Activated naive CD4-positive, alpha-beta T cell treated with anti-CD3 and anti-CD28 coated beads, Interleukin-2, amount 50 U/mL, for 16 hours (primary cell): ENCODE data around the gene TP53TG5.
"Not testable (repeated sequence)": the region's sequence is repeated elsewhere in the genome, so short reads cannot be mapped to it uniquely, and the experiment has no call there.

Experiments used
- DNase-seq: peaks from one replicate; pipeline ENCODE4 v3.0.0-alpha.2; 2020

TP53TG5 gene

DNA sequence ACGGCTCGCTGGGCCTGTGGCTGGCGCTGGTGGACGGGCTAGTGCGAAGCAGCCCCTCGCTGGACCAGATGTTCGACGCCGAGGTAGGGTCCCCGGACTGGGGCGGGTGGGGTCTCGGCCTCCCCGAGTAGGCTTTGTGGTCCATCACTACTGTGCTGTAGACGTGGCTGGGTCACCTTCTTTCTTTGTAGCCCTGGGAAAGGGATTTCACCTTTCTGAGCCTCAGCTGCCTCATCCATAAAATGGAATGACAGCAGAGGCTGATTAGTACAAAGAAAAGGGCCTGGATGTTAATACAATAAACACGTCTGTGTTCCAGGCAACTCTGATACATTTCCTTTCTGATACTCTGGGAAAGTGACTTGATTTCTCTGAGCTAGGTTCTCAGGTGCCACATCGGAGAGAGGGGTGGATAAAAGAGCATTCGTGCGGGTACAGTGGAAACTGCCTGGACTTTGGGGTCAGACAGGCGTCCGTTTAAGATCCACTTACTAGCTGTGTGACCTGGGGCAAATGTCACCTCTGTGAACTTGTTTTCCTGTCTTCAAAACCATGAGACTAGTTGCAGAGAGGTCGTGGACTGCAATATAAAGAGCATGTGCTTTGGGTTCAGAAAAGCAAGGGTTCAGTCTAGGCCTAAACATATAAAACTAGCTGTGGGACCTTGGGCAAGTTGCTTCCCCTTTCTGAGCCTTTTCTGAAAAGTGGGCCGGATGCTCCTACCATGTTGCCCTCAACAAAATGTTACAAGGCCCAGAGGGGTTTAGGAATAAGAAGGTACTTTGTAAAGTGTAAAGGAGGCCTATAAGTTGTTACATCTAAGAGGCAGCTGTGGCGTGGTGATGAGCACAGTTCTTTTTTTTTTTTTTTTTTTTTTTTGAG lies 14.3 kb downstream of the TP53TG5 start:
- no peak for DNase-seq

DNA sequence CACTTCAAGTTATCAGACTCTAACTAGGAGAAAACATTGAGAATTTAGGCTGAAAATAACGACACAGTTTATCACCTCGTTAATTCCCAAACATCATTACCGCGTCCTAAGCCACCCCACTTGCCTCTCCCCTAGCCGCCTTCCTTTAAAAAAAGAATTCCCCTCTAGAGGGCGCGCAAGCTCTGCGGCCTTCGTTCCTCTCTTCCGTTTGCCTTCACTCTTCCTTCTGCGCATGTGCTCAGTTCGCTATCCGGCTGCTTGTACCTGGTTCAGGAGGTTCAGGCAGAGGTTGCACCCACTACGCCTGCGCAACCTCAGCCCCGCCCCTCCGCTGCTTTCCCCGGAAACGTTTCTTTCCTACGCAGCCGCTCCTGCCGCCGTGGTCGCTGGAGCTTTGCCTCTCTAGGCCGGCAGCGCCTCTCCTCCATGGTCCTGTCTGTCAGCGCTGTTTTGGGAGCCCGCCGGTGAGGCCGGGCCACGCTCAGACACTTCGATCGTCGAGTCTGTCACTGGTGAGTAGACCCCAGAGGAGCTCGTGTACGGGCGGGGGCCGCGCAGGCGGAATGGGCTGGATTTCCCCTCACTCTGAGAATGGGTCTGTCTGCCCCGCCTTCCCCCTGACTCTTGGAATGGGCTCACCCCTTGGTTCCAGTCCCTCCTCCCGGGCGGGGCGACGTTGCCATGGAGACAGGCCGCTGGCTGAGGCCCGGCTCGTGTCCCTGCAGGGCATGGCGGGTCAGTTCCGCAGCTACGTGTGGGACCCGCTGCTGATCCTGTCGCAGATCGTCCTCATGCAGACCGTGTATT lies 15.1 kb downstream of the TP53TG5 start, which contains the start of gene SYS1:
Gene SYS1 (plus strand): TSS at position 353 of the 807 bp plus-strand sequence. CDS start 376 bp downstream, at position 729.
- DNase-seq, result peak; percentile 98

DNA sequence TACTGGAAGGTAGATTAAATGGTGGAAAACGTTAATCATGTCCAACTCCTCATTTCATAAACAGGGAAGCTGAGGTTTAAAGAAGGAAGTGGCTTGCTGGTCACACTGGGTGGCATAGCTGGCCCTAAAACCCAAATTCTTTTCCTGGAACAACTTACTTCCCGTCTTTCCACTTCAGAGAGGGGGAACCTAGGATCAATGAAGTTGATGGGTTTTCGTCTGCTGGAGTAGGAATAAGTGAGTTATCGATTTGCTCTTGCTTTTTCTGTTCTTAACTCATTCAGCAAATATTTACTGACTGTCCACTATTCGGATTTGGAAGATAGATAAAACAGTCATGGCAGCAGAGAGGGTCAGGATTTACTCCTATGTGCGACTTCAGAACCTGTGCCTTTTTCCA lies 16.3 kb downstream of the TP53TG5 start:
- DNase-seq, result no peak

DNA sequence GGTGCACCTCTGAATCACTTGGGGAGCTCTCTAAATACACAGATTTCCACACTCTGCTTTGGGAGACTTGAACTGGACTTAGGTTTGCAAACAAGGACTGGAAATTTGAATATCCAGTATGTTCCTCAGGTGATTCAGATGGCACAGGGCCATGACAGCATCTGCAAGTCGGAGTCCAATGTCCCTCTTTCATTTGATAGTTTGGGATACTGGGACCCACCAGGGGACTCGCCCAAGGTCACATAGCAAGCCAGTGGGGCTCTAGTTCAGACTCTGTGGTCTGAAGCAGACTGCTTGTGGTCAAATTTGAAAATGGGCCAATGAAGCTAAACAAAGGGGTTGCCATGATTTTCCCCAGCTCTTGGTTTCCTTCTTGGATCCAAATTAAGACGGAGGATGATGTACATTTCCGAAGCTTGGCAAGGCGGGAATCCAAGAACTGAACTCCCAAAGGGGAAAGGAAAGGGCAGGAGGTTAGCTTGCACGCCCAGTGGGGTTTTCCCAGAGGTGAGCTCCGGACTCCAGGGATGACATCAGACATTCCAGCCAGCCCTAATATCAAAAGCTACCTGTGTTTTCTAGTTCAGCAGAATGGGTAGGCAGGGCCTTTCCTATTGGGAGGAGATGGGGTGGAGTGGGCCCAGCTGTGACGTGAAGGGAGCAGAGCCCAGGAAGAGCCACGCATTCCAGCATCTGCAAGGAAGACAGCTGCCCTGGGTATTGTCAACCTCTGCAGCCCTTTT lies 18.5 kb downstream of the TP53TG5 start:
- DNase-seq, result no peak

DNA sequence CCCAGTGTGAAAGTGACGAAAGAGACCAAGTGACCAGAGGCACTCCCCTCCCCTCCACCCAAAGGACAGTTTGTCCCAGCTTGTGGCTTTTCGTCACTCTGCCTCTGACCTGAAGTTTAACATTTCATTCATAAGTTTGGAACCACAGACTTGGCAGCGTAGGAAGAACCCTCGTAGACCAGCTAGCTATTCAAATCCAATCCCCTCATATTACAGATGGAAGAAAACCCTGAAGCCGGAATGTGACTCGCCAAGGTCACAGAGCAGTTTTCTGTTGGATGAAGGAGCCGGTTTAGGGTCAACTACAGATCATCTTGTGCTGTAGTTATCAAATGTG lies 19.1 kb downstream of the TP53TG5 start:
- DNase-seq, result no peak

DNA sequence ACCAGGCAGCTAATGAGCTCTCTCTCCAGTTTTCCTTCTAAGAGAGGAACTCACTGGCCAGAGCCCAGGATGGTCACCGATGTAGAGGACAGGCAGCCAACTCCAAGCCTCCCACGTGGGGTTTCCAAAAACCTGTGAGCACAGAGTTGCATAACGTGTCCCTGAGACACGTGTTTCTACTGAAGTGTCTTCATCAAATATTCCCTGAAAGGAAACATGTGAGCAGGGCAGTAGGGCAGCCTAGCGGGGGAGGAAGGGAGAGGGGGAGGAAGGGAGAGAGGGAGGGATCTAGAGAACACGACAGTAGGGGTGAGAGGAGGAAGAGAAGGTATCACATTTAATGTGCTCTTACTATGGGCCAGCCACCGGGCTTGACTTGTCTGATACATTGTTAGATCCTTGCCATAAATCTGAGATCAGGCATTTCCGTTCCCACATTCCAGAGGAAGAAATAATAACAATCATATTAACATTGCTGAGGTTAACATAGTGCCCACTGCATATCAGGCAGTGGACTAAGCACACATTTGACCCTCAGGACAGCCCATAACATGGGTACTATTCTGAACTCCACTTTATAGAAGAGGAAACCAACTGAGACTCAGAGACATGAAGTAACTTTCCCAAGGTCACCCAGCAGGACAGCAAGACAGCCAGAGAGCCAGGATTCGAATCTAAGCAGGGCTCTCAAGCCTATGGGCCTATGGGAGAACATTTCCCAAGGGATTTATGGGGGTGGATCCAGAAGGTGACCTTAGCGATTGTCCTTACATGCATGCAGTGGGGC lies 19.6 kb downstream of the TP53TG5 start:
- no peak for DNase-seq

DNA sequence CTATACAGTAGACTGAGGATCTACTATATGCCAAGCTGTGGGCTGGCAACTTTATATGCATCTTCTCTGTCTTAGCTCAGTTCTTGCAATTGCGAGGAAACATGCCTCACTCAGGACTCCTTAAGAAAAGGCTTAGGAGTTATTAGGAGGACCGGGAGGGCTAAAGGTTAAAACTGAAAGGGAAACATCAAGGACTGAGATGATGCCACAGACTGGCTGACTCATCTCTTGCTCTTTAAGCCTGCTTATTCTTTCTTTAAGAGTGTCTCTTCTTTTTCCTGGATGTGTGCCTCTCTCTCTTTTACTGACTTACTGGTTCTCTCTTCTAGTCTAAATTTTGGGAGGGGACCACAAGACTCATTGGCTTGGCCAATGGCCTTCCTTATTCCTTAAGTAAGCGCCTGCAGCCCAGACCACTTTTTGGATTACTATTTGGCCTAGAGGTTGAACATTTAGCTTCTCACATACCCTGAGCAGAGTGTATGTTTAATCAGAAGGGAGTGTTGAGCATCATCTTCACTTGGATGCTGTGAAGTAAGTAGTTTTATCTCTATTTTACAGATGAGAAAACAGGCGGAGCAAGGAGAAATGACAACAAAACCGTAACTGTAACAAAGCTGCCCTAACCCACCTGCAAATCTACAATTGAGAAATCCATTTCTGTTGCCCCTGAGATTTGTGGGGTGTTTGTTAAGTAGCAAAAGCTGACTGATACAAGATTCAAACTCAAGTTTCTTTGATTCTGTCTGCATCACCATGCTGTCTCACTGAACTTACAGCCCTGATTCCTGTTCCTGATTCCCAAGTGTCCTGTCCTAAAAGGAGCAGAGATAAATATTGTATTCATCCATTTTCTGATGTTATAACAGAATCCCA lies 22.7 kb downstream of the TP53TG5 start:
- DNase-seq, result no peak

DNA sequence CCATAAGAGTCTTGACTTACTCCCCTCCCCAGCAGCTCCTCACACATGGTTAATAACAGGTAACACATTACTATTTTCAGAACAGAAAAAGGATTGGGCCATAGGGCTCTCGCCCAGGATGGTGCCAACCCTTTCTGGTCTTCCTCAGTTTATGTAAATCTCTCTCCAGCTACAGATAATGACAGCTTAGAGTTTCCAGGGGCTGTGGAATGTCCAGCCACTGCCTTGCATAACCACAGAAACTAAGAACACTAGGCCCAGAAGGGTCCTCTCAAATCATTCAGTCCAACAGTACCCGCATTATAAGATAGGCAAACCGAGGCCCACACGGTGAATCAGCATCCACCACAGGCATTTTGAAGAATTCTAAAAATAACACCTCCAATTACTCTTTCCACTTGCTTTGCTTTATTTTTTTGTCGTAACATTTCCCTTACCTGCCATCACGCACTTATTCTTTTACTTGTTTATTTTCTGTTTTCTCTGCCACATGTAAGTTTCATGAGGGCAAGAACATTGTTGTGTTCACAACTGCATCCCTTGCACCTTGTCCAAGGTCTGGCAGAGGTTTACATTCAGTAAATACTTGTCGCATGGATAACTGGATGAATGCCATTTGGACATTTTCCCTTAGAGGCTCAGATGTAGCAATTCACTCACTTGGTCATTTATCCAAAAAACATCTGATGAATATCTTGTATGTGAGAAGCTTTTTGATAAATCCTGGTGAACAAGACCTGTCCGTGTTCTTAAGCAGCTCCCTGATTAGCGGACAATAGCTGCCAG lies 23.5 kb downstream of the TP53TG5 start:
- DNase-seq, result no peak

DNA sequence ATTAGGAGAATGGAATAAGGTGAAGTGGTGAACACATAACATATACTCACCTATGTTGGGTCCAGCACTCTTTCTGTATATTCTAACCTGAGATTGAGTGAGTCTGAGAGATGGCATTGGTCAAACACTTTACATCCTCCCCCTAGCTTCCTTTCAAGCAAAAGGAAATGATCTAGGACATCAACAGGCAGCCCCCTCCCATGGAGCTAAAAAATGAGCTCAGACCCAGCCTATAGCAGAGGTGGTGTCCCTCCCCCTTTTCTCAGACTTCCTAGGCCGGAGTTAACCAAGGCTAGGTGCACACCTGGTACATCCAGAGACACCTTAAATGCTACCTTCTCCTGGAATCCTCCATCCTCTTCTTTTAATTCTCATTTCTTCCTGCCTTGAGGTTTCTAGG lies 24.4 kb downstream of the TP53TG5 start:
- DNase-seq, result no peak

DNA sequence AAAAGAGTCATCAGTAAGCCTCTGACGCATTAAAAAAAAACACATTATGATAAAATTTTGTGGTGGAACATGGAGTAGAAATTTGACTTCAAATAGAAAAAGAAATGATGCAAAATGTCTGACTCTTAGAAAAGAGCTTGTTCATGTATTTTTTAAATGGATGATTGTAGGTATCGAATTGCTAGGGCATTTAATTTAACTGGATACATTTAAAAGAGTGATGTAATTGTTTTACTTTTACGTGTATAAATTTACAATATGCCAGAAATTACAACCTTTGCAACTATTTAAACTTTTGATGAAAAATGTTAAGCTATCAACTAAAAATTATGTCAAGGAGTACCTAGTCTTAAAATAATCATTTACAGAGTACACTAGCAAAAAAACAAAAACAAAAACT lies 25.4 kb downstream of the TP53TG5 start:
- DNase-seq, result no peak

DNA sequence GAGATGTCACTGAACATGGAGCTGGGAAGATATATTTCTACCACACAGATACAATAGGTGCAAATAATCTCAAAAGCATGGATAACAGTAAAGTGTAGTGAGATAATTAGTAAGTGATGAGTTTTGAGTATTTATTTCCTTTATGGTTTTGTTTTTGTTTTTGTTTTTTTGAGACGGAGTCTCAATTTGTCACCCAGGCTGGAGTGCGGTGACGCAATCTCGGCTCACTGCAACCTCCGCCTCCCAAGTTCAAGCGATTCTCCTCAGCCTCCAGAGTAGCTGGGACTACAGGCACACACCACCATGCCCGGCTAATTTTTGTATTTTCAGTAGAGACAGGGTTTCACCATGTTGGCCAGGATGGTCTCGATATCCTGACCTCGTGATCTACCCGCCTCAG lies 27.3 kb downstream of the TP53TG5 start:
- not testable (repeated sequence) for DNase-seq

DNA sequence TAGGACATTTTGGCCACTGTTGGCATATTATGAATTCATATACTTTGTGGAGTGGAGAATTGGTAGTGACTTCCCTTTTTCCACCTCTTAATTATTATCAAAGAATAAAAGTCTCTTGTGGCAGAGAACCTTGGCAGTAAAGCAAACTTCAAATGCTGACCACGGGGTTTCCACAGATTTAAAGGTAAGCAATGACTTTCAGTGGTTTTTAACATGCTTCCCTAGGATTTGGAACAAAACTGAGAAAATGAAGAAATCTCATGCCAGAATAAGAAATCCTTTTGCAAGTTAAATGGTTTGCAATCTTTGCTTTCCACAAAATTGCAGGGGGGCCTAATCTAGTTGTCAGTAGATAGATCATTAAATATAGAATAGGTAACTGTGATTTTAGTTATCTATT lies 27.9 kb downstream of the TP53TG5 start:
- DNase-seq, result no peak

DNA sequence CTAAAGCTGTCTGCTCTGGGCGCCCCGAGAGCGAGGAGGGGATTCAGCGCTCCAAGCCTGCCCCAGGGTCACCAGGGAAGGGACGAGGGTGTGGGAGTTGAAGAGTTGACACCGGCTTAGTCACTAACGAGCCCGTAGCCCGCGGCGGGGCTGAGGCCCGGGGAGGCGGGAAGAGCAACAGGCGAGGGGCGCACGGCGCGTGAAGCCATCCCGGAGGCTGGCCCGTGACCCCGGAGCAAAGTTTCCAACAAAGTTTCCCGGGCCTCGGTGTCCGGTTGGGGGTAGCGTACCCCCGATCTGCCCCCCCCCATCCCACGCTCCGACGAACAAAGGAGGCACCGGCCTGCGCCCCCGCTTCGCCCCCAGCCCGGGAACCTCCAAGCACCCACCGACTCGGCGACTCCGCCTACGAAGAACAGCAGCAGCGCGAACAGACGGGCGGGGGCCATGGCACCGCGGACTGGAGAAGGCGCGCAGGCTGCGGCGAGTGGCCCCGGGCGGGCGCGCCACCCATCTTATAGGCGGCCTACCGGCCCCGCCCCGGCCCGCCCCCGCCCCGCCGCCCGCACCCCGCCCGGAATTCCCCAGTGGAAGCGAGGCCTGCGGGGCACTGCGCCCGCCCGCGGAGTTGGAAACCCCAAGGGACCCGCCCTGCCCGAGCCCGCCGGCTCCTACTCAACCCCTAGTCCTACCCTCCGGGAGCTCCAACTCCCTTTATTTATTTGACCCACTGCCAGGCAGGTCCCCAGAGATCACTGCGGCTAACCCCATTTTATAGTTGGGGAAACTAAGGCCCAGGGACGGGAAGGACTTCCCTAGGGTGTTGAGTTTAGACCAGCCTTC lies 30.0 kb downstream of the TP53TG5 start, which contains the start of gene SDC4:
Gene SDC4 (minus strand): TSS at position 489 of the 843 bp plus-strand sequence. CDS start 40 bp downstream, at position 449.
- peak; percentile 55 for DNase-seq

DNA sequence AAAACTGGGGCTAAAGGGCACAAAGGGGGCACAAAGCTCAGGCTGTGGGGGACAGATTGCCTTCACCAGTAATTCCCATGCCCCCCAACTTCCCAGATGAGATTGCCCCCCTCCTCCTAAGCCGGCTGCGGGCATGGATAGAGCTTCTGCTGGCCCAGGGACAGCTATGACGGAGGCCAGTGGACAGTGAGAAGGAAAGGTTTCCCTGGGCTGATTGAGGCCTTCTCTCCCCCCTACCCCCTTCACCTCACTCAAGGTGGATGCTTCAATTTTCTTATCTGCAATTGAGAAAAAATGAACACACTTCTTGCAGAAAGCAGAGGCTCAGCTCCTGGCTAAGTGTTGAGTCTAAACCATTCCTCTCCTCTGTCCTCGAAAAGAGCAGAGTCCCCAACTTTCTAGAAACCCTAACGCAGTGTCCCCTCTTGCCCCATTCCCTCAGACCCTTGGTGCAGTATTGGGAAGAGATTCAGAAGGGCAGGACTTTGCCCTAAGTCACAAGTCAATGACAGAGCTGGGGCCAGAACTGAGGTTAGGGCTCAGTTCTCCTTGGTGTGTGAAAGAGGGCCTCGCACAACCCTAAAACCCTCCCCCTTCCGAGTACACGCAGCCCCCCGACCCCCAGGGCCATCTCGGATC lies 30.7 kb downstream of the TP53TG5 start:
- no peak for DNase-seq

DNA sequence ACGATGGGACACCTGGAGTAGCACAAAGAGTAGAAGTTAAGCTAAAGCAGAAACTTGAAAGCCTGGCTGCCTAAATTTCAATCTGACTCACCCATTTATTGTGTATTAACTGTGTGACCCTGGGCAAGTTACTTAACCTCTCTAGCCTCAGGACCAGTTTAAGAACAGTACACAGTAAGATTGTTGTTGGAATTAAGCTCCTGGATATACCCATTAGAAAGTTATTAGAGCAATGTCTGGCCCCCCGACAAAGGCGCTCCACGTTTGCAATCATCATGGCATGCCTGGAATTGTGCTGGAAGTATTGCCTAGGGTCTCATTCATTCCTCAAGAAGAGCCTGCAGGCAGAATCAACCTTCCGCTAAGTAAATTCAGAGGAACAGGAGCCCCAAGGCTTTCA lies 31.3 kb downstream of the TP53TG5 start:
- DNase-seq, result no peak

DNA sequence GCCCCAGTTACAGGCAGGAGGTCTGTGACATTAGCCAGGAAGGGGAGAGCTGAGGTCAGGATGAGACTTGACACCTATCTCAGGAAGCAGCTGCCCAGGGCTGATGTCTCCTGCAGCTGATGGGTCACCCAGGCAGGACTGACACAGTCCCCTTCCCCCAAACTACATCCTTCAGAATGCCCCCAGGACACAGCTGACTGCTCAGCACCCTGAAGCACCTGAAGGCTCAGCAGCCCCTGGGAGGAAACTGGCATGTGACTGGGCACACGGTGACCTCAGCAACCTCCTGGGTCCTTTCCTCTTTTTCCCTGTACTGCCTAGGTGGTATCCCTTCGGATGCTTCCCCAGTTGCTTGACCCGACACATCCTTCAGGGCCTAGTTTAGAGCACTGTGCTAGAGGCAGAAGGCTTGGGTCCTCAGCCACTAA lies 31.8 kb downstream of the TP53TG5 start:
- DNase-seq, result no peak

DNA sequence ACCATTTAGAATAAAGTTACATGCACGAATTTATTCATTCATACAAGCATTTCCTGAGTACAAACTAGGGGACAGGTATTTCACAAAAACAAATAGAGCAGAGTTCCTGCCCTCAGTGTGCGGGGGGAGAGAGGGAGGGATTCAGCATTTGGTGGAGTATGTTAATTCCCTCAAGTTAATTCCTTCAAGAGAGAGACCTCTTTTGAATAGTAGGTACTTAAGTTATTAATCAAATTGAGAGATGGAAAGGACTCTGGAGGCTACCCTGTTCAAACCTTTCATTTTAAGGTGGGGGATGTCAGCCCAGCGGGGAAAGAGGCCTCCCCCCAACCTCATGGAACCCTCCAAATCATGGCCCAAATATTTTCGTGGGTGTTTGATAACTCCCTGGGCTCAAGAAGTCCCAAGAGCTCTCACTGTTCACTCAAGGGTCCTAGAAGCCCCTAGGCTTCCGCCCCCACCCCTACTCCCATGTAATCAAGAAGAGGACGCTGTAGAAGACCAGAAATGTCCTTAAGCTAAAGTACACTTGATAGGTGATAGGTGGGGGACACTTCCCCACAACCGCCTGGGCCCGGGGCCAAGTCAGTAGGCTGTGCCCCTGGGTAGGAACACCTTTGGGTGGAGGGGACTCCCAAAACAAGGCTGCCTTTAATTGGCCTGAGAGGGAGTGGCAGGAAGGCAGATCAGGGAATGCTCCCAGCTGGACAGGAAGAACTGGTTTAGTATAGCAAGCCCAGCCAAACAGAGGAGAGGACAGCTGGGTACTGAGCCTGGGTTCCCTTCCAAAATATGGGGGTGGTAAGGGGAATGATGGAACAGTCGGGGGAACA lies 32.8 kb downstream of the TP53TG5 start:
- no peak for DNase-seq
